NCI-H345 treated with DMSO at 0.1 percent for 48 hours (cell line): ENCODE measurements around the gene RAB40C.
A peak's percentile ranks its signal among the peaks of the same experiment; 100 is the strongest.
"Not testable (repeated sequence)": the region's sequence is repeated elsewhere in the genome, so short reads cannot be mapped to it uniquely, and the experiment has no call there.

ENCODE experiments used
- DNase-seq: peaks from one replicate; lab custom pipeline; 2025; ENCODE audit not compliant: unreplicated experiment; lab: John Stamatoyannopoulos, UW

The RAB40C gene

DNA sequence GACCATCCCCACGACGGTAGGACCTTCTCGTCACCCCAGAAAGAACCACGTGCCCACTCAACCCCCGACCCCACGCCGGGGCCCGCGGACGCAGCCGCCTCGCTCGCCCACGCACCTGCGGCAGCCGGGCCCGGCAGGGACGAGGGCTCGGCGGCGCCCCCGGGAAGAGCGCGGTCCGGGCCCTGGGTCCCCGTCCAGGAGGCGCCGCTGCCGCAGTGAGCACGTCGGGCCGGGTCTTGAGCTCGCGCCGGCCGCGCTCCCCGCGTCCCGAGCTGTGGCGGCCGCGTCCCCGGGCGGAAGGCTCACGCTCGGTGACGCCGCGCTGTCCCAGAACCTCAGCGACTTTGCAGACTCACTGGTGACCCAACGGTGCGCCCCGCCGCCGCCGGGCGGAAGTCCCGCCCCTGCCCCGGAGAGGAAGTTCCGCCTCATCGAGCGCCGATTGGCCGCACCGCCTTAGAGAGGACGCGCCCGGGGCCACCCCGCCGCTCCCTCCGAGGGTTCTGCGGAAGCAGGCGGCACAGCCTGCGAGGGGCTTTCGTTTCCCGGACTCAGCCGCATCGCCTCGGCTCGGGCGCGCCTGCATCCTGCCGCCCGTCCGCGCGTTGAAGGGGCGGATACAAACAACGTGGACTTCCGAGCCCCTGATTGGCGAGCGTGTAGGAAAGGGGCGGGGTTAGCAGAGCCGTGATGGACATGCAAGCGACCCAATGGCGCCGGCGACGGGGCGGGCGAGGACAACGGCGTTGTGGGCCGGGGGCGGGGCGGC is 793 bp upstream of the RAB40C start:
- DNase-seq = peak; percentile 85

DNA sequence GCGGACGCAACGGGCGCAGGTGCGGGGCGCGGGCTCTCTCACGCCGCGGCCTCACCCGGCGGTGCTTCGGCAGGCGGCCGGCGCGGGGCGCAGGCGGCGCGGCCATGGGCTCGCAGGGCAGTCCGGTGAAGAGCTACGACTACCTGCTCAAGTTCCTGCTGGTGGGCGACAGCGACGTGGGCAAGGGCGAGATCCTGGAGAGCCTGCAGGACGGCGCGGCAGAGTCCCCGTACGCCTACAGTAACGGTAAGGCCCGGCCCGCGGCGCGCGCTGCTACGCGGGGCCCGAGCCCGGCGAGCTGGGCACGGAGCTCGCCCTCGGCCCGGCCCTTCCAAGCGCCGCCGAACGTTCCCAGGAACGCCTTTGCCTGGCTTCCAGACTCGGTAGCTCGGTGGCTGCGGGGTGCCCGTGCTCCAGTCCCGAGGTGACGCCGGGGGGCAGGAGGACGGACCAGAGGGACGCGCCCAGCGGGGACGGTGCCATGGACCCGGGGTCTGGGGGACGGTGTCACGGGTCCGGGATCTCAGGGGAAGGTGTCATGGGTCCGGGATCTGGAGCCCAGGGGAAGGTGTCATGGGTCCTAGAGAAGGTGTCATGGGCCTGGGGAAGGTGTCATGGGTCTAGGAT is 435 bp downstream of the RAB40C start:
- DNase-seq = no peak

DNA sequence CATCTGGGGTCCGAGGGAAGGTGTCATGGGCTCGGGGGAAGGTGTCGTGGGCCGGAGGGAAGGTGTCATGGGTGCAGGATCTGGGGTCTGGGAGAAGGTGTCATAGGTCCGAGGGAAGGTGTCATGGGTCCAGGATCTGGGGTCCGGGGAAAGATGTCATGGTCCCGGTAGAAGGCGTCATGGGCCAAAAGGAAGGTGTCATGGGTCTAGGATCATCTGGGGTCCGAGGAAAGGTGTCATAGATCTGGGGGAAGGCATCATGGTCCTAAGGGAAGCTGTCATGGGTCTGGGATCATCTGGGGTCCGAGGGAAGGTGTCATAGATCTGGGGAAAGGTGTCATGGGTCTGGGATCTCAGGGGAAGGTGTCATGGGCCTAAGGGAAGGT is 942 bp downstream of the RAB40C start:
- DNase-seq = no peak

DNA sequence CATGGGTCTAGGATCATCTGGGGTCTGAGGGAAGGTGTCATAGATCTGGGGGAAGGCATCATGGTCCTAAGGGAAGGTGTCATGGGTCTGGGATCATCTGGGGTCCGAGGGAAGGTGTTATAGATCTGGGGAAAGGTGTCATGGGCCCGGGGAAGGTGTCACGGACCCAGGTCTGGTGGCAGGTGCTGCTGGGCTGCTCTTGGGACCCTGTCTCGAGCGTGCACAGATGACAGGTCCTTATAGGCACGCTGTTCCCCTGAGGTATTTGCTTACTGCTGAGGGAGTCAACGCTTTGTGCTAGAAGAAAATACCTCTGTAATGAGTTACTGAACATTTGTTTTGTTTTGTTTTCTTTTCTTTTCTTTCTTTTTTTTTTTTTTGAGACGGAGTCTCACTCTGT is 1.4 kb downstream of the RAB40C start:
- DNase-seq = no peak

DNA sequence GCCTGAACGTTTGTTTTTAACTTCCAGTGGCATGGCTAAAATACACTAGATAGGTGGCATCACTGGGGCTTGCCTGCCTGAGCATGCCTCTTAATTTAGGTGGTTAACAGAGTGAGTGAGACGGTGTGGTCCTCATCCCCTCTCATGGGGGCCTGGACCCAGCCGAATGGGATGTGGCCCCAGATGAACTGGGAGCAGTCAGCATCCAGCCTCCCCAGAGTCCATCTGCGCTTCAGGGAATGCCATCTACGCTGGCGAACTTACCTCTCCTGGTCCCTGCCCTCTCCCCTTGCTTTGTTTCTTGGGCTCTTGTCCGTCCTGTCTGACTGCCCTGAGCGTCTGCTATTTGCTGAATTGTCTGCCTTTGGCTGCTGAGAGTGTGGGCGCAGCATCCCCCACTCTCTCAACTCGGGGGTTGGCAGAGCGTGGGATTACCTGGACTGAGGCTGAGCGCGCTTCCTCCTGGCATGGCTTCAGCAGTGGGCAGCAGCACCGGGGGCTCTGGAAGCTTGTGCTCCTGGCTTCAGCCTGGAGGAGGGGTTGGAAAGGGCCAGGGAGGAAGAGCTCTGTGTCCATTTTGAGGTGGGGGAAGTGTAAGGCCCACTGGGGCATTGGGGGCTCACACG is 2.1 kb downstream of the RAB40C start:
- no peak for DNase-seq

DNA sequence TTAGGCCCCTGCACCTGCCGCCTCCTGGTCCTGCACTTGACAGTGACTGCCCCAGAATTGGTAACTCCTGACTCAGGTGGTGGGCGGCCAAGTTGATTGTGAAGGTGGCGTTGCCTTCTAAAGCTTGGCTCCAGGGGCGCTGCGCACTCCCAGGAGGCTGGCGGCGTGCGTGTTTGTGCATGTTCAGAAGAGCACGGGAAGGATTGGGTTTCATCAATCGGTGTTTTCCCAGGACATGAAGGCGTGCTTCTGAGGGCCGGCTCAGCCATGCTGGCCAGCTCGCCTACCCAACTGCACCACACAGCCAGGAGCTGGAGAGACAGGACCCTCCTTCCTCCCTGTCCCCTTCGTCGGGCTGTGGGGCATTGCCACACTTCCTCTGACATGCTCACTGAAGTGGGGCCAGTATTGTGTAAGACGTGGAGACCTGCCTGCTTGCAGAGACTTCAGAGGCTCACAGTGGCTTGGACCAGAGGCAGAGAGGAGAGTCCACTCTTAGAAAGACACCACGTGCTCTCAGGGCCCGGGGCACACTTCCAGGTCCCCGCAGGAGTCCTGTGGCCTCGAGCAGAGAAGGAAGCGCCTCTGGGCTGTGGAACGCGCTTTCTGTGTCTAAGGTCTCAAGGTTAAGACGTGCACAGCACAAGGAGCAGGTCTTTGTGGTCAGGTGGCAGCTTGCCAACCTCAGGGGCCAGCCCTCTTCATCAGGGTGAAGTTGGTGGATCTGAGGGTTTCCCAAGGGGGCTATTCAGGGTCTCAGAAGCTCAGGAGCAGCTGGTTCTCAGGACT is 2.8 kb downstream of the RAB40C start:
- DNase-seq = peak; percentile 81

DNA sequence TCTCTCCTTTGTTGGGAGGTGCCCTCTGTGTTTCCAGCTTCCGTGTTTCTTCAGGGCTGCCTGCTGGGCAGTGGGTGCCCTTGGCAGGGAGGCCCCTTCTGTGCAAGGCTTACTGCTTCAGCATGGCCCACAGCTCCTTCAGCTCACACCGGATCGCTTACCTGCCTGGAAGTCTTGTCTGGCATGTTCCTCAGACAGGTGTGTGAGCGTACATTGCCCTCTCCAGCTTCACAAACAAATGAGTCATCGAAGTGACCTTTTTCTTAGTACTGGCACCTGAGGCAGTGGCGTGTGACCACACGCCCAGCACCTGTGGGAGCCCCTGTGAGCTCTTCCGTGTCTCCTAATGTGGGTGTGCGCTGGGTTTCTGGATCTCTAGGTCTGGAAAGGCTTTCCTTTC is 3.5 kb downstream of the RAB40C start:
- peak; percentile 27 for DNase-seq

DNA sequence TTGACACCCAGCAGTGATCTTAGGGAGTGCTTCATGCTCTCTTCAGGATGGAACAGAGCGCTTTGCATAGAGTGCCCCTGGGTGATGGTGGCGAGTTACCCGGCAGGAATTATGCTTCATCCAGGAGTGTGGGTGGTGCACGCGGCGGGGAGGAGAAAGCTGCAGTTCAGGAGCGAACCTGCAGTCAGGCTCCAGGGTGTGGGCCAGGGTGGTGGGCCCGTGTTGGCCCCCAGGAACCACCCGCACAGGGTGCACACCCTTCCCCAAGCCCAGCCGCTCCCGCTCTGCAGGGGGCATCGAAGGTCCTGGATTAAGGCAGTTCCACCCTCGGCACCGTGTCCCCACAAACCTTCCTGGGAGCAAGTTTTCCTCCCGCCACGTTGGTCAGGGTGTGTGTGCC is 3.9 kb downstream of the RAB40C start:
- no peak for DNase-seq

DNA sequence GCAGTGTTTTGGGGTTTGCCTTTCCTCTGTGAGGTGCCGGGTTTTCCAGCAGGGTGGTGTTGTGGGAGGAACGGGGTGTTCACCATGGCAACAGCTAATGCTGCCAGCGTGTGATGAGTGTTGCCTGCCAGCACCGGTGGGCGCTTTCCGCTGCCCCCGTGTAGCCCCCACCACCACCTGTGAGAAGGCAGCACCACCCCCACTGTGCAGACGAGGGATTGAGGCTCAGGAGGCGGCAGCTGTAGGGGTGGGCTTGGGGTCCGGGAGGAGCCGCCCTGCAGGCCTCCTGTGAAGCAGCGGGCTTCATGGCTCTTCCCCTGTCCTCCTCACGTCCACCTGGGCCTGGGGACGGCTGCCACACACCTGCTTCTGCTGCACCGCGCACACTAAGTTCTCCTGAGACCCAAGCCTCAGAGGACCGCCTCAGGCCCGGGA is 5.2 kb downstream of the RAB40C start:
- DNase-seq = no peak

DNA sequence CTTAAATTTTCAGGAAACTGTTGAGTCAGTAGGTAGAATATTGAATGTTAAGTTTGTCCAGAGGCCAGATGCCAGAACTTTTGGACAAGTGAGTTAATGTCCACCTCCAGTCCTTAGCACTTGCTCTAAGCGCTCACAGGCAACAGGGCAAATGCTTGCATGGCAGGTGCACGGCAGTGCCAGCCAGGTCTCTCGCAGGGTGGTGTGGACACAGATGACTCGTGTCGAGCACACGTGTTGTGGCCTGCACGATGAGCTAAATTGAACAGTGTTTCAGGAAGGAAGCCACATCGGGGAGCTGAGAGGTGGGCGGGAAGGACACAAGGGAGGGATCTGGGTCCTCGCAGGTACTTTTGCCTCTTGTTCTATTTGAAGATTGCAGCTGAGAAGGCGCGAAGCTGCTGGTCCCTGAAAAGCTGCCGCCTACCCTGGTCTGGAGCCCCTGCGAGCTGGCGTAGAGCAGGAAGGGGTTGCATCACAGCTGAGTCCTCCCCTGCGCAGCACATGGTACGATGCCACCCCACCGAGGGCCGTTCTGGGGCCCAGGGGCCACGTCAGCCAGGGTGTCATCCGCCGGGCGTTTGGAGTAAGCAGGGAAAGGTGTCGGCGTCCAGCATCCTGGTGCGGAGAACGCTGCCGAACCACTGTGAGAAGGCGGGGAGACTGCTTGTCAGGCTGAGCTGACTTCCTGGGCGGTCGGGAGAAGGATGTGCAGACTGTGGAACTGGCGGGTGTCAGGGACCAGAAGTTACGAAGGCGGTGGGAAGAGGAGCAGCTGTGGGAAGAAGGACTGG is 6.3 kb downstream of the RAB40C start:
- DNase-seq = no peak

DNA sequence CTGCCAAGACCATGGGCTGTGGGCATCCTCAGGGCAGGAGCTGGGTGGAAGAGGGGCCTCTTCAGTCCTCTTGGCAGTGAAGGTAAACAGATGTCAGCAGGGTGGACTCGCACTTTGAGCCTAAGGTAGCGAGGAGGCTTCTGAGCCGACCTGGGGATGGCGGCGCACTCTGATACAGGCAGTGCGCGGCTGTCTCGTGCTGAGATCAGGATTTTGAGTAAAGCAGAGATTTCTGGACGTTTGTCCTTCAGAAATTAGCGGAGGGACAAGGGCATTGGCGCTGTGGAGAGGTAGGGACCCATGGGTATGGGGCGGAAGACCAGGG is 6.8 kb downstream of the RAB40C start:
- DNase-seq = no peak

DNA sequence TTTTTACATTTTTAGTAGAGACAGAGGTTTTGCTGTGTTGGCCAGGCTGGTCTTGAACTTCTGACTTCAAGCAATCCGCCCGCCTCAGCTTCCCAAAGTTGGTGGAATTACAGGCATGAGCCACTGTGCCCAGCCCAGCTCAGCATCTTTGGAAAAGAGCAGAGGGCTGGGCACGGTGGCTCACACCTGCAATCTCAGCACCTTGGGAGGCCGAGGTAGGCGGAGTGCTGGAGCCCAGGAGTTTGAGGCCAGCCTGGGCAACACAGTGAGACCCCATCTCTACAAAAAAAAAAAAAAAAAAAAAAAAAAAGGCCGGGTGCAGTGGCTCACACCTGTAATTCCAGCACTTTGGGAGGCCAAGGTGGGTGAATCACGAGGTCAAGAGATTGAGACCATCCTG is 7.8 kb downstream of the RAB40C start:
- DNase-seq = not testable (repeated sequence)

DNA sequence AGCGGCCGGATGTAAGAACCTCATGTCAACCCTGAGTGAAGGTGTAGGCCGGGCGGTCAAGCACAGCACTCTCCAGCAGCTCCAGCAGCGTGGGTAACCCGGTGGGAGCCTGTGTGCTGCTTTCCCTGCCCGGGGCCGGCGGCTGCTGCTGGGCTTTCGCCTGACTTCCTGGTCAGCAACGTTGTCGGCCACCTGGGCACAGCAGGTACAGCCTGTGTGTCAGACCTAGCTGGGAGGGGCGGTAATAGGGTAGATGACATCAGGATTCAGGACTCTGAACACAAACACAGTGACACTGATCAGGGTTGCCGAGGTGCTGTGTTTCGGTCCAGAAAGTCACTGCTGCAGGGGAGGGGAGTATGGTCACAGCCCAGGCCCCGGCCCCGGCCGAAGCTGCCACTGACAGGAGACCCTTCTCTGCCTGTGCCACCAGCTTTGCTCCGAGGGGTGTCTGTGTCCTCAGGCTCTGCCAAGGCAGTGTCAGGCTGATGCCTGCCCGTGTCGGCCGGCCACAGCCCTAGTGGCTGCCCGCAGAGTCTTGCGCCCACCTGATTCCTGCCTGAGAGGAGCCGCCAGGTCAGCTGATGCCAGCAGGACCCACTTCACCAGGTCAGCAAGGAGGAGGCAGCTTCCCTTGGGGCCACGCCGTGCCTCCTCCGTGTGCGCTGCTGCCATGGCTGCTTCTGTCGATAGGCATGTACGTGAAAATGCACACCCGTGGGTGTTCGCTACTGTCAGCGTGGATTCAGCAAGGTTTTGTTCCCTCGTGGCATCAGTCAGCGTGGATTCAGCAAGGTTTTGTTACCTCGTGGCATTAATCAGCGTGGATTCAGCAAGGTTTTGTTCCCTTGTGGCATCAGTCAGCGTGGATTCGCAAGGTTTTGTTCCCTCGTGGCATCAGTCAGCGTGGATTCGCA is 9.2 kb downstream of the RAB40C start:
- no peak for DNase-seq

DNA sequence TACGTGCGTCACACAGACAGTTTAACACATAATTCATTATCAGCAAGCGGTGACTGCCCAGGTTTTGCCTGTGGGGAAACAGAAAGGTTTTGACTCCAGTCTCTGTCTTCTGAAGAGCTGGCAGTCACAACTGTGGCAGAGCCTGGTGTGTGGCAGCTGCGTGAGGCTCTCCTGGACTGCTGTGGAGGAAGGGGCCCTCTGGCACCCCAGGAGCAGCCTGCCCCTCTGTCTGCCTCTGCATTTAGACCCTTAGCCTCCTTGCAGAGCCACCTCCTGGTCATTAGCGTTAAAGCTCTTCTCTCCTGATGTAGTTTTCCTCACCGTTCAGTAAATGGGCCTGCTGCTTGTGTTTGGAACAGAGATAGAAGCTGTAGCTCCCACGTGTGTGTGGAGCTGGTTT is 10.9 kb downstream of the RAB40C start:
- no peak for DNase-seq

DNA sequence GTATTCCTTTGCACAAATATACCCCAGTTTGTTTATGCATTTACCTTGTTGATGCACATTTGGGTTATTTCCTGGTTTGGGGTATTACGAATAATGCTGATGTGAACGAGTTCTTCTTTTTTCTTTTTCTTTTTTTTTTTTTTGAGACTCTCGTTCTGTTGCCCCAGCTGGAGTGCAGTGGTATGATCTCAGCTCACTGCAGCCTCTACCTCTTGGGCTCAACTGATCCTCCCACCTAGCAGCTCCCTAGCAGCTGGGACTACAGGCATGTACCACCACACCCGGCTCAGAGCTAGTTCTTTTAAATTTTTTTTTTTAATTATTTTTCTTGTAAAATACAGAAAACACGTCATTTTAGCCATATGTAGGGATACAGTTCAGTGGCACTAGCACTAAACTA is 14.1 kb downstream of the RAB40C start:
- DNase-seq = no peak

DNA sequence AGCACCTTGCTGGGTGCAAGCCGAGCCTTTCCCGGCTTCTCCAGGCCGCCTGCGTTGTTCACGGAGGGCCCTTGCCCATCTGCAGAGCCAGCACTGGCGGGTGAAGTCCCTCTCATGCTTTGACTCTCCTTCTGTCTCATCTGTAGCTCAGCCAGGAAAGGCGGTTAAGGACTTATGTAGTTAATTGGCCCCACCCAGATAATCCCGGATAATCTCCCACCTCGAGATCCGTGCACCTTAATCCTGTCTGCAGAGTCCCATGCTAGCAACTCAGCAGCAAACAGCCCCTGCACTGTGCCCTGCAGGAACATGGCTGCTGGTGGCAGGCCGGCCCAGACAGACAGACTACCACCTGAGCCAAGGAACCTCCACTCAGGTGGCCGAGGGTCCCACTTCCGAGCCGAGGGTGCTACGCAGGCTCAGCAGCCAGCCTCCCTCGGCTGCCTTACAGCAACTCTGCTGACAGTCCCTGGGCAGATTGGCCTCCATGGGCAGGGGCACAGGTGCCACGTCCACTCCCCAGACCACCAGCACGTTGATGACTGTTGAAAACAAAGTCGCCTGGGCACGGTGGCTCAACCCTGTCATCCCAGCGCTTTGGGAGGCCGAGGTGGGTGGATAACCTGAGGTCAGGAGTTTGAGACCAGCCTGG is 16.9 kb downstream of the RAB40C start:
- DNase-seq = no peak

DNA sequence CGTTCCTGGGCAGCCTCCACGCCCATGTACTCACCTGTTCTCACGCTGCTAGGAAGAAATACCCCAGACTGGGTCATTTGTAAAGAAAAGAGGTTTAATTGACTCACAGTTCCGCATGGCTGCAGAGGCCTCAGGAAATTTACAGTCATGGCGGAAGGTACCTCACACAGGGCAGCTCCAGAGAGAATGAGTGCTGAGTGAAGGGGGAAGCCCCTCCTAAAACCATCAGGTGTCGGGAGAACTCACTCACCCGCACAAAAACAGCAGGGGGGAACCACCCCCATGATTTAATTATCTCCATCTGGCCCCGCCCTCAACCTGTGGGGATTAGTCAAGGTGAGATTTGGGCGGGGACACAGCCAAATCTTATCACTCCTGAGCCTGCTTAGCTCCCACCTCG is 18.2 kb downstream of the RAB40C start:
- peak; percentile 61 for DNase-seq

DNA sequence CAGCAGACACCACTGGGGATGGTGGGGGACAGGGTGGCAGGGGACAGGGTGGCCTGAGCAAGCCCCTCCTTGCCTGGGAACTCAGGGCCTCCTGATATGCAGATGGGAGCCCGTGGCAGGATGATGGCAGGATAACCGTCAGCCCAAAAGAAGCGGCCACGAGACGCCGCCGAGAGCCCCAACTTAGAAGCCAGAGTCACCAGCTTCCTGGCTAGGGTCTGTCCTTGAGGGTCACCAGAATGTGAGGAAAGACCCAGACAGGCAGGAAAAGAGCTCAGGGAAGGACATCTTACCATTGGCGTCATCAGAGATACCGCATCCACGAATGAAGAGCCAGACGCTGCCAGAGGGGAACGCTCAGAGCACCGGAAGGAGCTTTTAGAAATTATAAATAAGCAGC is 19.4 kb downstream of the RAB40C start:
- no peak for DNase-seq

DNA sequence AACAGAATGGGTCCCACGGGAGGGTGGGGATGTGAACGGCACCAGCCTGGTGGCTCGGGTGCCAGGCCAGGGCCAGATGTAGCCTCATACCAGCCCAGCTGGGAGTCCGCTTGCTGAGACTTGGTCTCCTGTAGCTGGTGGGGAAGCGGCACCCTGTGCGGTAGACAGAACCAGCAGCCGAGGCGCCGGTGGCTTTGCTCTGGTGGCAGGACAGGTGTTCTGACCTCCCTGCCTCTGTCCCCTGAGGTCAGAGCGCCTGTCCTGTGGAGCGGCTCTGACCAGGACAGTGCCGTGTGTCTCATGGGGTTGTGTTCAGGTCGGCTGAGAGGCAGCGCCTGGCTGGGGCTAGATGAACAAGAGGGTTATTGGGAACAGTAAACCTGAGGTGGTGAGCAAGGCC is 20.1 kb downstream of the RAB40C start:
- DNase-seq = no peak
